D721Med (cell line): ENCODE measurements around the gene SIN3B.
"Not testable (repeated sequence)": the region's sequence is repeated elsewhere in the genome, so short reads cannot be mapped to it uniquely, and the experiment has no call there.

ENCODE experiments used
- DNase-seq: peaks from one replicate; pipeline ENCODE4 v3.0.0; 2011; ENCODE audit warnings: low spot score; ENCODE audit not compliant: insufficient read length
- FAIRE-seq: peaks from 2 replicates; lab custom pipeline; 2011; peaks lifted over from hg19 to GRCh38; lab: Jason Lieb, UNC
- TF ChIP-seq, protein P1 (sequence below): IDR thresholded peaks from 2 replicates; pipeline ENCODE4 v1.5.1; 2012; ENCODE audit warnings: mild to moderate bottlenecking, control low read depth; ENCODE audit not compliant: insufficient read depth; ENCODE audit errors: missing control alignments

The SIN3B gene

GRCh38 chr19:16791942-16792341 is 37.3 kb upstream of the SIN3B start:
- TF ChIP-seq, protein P1, sequence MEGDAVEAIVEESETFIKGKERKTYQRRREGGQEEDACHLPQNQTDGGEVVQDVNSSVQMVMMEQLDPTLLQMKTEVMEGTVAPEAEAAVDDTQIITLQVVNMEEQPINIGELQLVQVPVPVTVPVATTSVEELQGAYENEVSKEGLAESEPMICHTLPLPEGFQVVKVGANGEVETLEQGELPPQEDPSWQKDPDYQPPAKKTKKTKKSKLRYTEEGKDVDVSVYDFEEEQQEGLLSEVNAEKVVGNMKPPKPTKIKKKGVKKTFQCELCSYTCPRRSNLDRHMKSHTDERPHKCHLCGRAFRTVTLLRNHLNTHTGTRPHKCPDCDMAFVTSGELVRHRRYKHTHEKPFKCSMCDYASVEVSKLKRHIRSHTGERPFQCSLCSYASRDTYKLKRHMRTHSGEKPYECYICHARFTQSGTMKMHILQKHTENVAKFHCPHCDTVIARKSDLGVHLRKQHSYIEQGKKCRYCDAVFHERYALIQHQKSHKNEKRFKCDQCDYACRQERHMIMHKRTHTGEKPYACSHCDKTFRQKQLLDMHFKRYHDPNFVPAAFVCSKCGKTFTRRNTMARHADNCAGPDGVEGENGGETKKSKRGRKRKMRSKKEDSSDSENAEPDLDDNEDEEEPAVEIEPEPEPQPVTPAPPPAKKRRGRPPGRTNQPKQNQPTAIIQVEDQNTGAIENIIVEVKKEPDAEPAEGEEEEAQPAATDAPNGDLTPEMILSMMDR = no peak
- DNase-seq (no peak), FAIRE-seq (no peak)

DNA sequence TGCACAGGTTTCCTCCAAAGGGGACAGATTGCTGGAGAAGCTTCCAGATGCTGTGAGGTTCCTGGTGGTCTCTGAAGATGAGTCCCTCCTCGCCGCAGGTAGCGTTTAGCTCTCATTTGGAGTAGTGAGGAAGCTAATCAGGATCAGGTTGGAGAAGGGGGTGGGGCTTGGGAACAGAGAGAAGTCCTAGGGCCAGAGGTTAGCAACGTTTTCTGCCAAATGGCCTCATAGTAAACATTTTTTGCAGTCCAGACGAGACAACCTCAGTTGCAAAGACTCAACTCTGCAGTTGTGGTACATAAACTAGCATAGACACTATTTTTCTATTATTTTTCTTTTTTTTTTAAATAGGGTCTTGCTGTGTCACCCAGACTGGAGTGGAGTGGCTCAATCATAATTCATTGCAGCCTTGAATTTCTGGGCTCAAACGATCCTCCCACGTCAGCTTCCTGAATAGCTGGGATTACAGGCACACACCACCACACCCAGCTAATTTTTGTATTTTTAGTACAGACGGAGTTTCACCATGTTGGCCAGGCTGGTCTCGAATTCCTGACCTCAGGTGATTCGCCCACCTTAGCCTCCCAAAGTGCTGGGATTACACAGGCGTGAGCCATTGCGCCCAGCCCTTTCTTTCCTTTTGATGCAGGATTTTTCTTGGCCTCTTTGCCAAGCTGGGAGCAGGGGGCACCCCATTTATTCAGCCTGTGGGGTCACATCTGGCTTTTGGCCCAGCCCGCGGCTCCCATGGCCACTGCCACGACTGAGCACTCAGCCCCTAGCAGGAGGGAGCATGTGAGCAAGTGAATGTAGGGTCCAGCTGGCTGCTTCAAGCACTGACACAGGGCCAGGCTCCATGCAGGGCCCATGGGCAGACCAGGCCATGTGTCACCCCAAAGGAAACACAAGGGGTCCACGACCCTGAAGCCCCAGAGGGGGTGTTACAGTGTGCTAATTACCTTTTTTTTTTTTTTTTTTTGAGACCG is 34.4 kb upstream of the SIN3B start:
- TF ChIP-seq, protein P1 = no peak
- no peak for DNase-seq
- no peak for FAIRE-seq

DNA sequence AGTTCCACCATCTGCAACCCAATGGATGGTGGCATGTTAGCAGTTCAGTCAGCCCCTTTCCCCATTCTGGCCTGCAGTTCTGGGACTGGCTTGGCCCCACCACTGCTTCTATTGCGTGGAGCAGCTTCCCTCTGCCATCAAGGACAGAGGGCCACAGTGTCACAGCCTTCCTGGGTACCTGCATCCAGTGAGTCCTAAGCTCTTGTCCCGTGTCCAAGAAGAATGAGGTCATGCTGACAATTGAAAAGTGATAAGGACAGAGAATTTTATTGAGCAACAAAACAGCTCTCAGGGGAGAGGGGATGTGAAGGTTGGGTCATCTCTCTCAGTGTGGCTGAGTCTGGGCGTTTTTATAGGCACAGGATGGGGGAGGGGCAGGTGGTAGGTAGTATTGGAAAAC is 33.5 kb upstream of the SIN3B start:
- FAIRE-seq = no peak
- DNase-seq = no peak
- TF ChIP-seq, protein P1 = no peak

DNA sequence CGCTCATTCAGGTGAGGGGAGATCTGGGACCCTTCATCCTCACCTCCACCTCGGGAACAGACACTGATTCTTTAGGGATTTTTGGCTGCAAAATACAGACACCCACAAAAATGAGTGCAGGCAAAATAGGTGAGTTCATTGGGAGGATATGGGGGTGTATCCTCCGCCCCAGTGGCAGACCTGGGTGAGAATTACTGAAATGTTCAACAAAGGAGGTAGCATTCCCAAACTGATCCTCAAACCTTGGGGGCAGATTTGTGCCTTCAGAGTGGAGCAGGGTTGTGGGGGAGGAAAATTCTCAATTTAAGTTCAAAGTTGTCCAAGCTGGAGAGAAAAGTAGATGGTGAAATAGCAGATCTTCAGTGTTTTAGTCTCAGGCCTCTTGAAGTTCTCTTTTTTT is 31.3 kb upstream of the SIN3B start:
- DNase-seq = no peak
- no peak for FAIRE-seq
- TF ChIP-seq, protein P1 = no peak

- FAIRE-seq, DNase-seq: not testable (repeated sequence)
Observed at GRCh38 chr19:16798326-16798725, 30.9 kb upstream of the SIN3B start.

GRCh38 chr19:16799740-16800139 is 29.5 kb upstream of the SIN3B start:
- no peak for FAIRE-seq
- no peak for DNase-seq
- TF ChIP-seq, protein P1 = no peak

- DNase-seq = no peak
- TF ChIP-seq, protein P1 = no peak
- FAIRE-seq = no peak
Observed at GRCh38 chr19:16801600-16802013, 27.6 kb upstream of the SIN3B start.
